MCF 10A (cell line): Measurements from ENCODE around the gene FRAS1. TPM values are rescaled to one million over a fixed set of nuclear protein-coding genes. Genes with fewer than 3 reads are reported as not detected.

Experiments used
- BruUV-seq: library from RNA; stranded (reverse); fragments of 400-500 nt; replicated peaks from 2 replicates; lab custom pipeline; 2021; lab: Mats Ljungman, UMichigan
- CTCF ChIA-PET: fragments of 300-600 bp; sonication (Branson Sonifier 250); formaldehyde crosslinking; extraction: SDS; loops from one replicate; lab custom pipeline; 2021; ENCODE audit warnings: antibody characterized with exemption, inconsistent platforms; lab: Yijun Ruan, JAX
- POLR2A ChIA-PET: fragments of 300-600, 350-650 bp; sonication (Branson Sonifier 250); formaldehyde crosslinking; extraction: SDS; loops from one replicate; lab custom pipeline; 2020; ENCODE audit warnings: antibody characterized with exemption, inconsistent platforms; lab: Yijun Ruan, JAX
- DNase-seq: peaks from one replicate; pipeline ENCODE4 v3.0.0-alpha.2; 2018; ENCODE audit not compliant: unreplicated experiment
- H3K27ac Mint-ChIP-seq: one replicate; pipeline ENCODE4 v1.8.0; 2022; ENCODE audit warnings: mild to moderate bottlenecking, low read depth, mixed read lengths; ENCODE audit not compliant: unreplicated experiment
- H3K27me3 Mint-ChIP-seq: one replicate; pipeline ENCODE4 v1.8.0; 2022; ENCODE audit warnings: mixed read lengths; ENCODE audit not compliant: insufficient read depth, unreplicated experiment
- H3K36me3 Mint-ChIP-seq: one replicate; pipeline ENCODE4 v1.8.0; 2022; ENCODE audit warnings: mild to moderate bottlenecking, moderate library complexity, mixed read lengths; ENCODE audit not compliant: insufficient read depth, unreplicated experiment
- H3K4me1 Mint-ChIP-seq: one replicate; pipeline ENCODE4 v1.8.0; 2022; ENCODE audit warnings: mixed read lengths; ENCODE audit not compliant: insufficient read depth, unreplicated experiment
- H3K4me3 Mint-ChIP-seq: one replicate; pipeline ENCODE4 v1.8.0; 2022; ENCODE audit warnings: mild to moderate bottlenecking, moderate library complexity, mixed read lengths; ENCODE audit not compliant: unreplicated experiment
- H3K9me3 Mint-ChIP-seq: one replicate; pipeline ENCODE4 v1.8.0; 2022; ENCODE audit warnings: mixed read lengths; ENCODE audit not compliant: unreplicated experiment
- intact Hi-C: fragments of 100-400 bp; cut with micrococcal nuclease; formaldehyde crosslinking; loops from 2 replicates; pipeline ENCODE4 v1.14.1; 2022
- total RNA-seq: library from RNA; stranded (reverse); gene quantifications from 2 replicates; pipeline ENCODE4 v1.2.3, GENCODE V29; 2022
- TF ChIP-seq, protein P1 (sequence below): fragments of 200-600 bp; IDR thresholded peaks from one replicate; pipeline ENCODE4 v1.8.0; 2022; ENCODE audit warnings: antibody characterized with exemption, mild to moderate bottlenecking; ENCODE audit not compliant: unreplicated experiment

The FRAS1 gene
- total RNA-seq, 1 experiment from 2014 or later = 2.0 TPM

DNA sequence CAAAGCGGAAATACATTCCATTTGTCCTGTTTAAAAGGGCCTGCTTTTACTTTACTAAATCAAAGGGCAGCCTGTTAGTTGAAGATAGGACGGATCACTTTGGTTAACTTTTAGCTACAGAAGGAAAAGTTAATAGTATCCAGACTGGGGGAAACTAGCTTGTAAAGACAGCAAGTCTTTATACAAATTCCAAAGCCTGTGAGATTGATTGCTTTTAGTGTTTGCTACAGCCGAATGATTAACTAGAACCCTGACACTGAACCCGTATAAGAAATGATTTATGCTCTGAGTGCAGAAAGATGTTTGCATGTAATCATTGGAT, 93.4 kb downstream of the FRAS1 start:
- H3K27me3 Mint-ChIP-seq = no peaks in the 10 kb centered on the region
- no peaks in the 10 kb centered on the region for H3K36me3 Mint-ChIP-seq
- no peak for DNase-seq
- TF ChIP-seq, protein P1, sequence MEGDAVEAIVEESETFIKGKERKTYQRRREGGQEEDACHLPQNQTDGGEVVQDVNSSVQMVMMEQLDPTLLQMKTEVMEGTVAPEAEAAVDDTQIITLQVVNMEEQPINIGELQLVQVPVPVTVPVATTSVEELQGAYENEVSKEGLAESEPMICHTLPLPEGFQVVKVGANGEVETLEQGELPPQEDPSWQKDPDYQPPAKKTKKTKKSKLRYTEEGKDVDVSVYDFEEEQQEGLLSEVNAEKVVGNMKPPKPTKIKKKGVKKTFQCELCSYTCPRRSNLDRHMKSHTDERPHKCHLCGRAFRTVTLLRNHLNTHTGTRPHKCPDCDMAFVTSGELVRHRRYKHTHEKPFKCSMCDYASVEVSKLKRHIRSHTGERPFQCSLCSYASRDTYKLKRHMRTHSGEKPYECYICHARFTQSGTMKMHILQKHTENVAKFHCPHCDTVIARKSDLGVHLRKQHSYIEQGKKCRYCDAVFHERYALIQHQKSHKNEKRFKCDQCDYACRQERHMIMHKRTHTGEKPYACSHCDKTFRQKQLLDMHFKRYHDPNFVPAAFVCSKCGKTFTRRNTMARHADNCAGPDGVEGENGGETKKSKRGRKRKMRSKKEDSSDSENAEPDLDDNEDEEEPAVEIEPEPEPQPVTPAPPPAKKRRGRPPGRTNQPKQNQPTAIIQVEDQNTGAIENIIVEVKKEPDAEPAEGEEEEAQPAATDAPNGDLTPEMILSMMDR = no peak
- H3K27ac Mint-ChIP-seq = no peak overlapping the region
- BruUV-seq = no TSS peak
- no peaks in the 10 kb centered on the region for H3K4me1 Mint-ChIP-seq
- POLR2A ChIA-PET = no interaction called here
- H3K9me3 Mint-ChIP-seq = no peaks in the 10 kb centered on the region
- intact Hi-C loops = no loop called here
- CTCF ChIA-PET = no interaction called here
- H3K4me3 Mint-ChIP-seq = no peak overlapping the region

DNA sequence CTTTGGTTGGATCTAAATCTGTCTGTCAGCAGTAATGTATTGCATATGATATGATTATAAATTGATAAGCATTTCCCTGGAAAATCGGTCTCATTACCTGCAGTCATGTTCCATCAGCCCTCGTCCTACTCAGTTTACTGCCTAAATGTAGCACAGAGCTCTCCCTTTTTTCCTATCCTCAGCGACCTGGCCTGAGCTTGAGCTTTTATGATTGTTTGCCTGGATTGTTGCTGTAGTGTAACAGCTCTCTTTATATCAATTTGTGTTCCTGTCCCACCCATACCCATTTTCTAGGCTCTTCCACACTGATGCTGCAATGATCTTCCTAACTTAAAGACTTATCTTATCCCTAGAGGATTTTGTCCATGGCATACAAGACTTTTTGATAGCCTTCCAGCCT, 95.7 kb downstream of the FRAS1 start:
- no peaks in the 10 kb centered on the region for H3K4me1 Mint-ChIP-seq
- intact Hi-C loops = no loop called here
- no peak for DNase-seq
- H3K27me3 Mint-ChIP-seq = no peaks in the 10 kb centered on the region
- no peak overlapping the region for H3K4me3 Mint-ChIP-seq
- H3K27ac Mint-ChIP-seq = no peak overlapping the region
- CTCF ChIA-PET = interaction anchor here (0.6 to 1.1 kb wide), 2 partner anchors 78 to 86 kb away, joined by 3 read pairs; no protein-coding TSS in a partner anchor
- H3K36me3 Mint-ChIP-seq = no peaks in the 10 kb centered on the region
- no peaks in the 10 kb centered on the region for H3K9me3 Mint-ChIP-seq
- TF ChIP-seq, protein P1 = no peak
- POLR2A ChIA-PET = no interaction called here
- no TSS peak for BruUV-seq

DNA sequence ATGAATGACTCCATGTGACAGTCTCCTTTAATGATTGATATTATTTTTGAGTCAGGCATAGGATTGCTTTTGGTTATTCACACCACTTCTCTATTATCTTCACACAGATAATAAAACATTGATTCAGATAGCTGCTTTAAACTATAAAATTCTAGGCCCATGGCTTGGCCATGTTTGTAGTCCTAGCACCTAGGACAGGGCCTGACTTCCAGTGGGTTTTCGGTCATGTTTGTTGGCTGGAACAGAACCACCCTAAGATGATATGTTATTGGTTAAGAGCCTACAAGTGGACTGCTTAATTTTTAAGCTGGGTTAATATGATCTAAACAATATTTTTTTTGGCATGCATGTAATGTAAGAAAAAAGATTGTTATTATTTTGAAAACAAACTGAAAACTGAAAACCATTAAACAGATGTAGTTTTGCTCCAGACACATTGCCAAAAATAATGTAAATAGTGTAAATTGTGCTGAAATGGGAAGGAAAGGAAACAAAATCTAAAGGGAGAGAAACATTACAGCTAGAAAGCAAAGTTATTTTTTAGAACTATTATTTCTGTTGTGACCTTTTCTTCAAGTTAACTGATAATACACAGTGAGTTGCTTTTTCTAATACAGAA, 98.0 kb downstream of the FRAS1 start:
- intact Hi-C loops = no loop called here
- CTCF ChIA-PET = interaction anchor here (0.6 kb wide), 1 partner anchor 95 kb away, joined by 4 read pairs; no protein-coding TSS in a partner anchor
- no peak overlapping the region for H3K4me3 Mint-ChIP-seq
- H3K36me3 Mint-ChIP-seq = no peaks in the 10 kb centered on the region
- TF ChIP-seq, protein P1 = no peak
- H3K27me3 Mint-ChIP-seq = no peaks in the 10 kb centered on the region
- POLR2A ChIA-PET = interaction anchor here (0.7 kb wide), 1 partner anchor 9 kb away, joined by 3 read pairs; no protein-coding TSS in a partner anchor
- no peak for DNase-seq
- H3K9me3 Mint-ChIP-seq = no peaks in the 10 kb centered on the region
- H3K27ac Mint-ChIP-seq = no peak overlapping the region
- H3K4me1 Mint-ChIP-seq = no peaks in the 10 kb centered on the region
- no TSS peak for BruUV-seq

DNA sequence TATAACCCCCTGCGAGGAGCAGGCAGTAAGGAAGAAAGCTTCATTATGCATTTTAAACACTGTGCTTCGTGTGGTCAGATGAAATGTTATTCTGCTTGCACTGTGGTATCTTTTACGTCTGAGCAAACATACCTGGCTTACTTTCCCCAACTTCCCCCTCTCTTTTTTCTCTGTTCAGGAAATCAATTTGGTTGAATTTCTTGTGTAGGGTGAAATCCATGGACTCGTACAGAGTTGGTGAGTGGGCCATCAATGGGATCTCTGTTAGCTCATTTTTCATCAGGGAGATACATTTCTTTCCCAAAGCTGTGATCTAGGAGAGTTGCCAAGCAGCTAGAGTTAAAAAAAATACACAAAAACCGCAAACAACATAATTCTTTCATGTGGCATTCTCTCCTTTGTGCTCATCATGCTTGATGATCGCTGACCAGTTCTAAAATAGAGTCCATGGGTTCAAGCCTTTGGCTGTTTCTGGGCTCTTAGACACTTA, 98.5 kb downstream of the FRAS1 start:
- no peaks in the 10 kb centered on the region for H3K36me3 Mint-ChIP-seq
- H3K4me1 Mint-ChIP-seq = no peaks in the 10 kb centered on the region
- ChIA-PET CTCF (interaction anchor here (0.6 kb wide), 1 partner anchor 12 kb away, joined by 4 read pairs; no protein-coding TSS in a partner anchor), POLR2A (no interaction called here)
- DNase-seq = no peak
- no peak overlapping the region for H3K27ac Mint-ChIP-seq
- H3K9me3 Mint-ChIP-seq = no peaks in the 10 kb centered on the region
- H3K27me3 Mint-ChIP-seq = no peaks in the 10 kb centered on the region
- TF ChIP-seq, protein P1 = no peak
- intact Hi-C loops = no loop called here
- no TSS peak for BruUV-seq
- H3K4me3 Mint-ChIP-seq = no peak overlapping the region
